Hematopoietic multipotent progenitor cell treated with erythropoietin and hydrocortisone succinate and interleukin-3 and kit ligand, for 15 days (in vitro differentiated cells): Measurements from ENCODE around the gene FCER1A.
"Not testable (repeated sequence)": the region's sequence is repeated elsewhere in the genome, so short reads cannot be mapped to it uniquely, and the experiment has no call there.

Experiments used
- DNase-seq: peaks from one replicate; pipeline ENCODE4 v3.0.0-alpha.2; 2015; ENCODE audit warnings: low spot score

The FCER1A gene

GRCh38 chr1:159302095-159302494 is at the start of gene FCER1A:
Gene FCER1A (plus strand): TSS chr1:159302336. CDS start chr1:159302365, 29 bp downstream.
- no peak for DNase-seq

GRCh38 chr1:159261311-159261710 is 40.8 kb upstream of the FCER1A start:
- no peak for DNase-seq

GRCh38 chr1:159261721-159262494 is 40.2 kb upstream of the FCER1A start:
- no peak for DNase-seq

GRCh38 chr1:159266832-159267231 is 35.3 kb upstream of the FCER1A start:
- DNase-seq, result peak; percentile 50

GRCh38 chr1:159274631-159275030 is 27.5 kb upstream of the FCER1A start:
- no peak for DNase-seq

GRCh38 chr1:159275891-159276290 is 26.2 kb upstream of the FCER1A start:
- DNase-seq, result no peak

GRCh38 chr1:159279773-159280172 is 22.4 kb upstream of the FCER1A start:
- no peak for DNase-seq

- DNase-seq, result no peak
Observed at GRCh38 chr1:159282118-159282517, 20.0 kb upstream of the FCER1A start.

- DNase-seq, result peak; percentile 13
Observed at GRCh38 chr1:159289060-159289459, 13.1 kb upstream of the FCER1A start.

GRCh38 chr1:159291424-159291823 is 10.7 kb upstream of the FCER1A start:
- no peak for DNase-seq

- no peak for DNase-seq
Observed at GRCh38 chr1:159296706-159297375, 5.3 kb upstream of the FCER1A start.

GRCh38 chr1:159300146-159300545 is 2.0 kb upstream of the FCER1A start:
- no peak for DNase-seq

GRCh38 chr1:159307346-159308020 is 5.3 kb downstream of the FCER1A start:
- DNase-seq, result no peak

- no peak for DNase-seq
Observed at GRCh38 chr1:159311679-159312078, 9.5 kb downstream of the FCER1A start.

GRCh38 chr1:159315381-159315780 is 13.2 kb downstream of the FCER1A start:
- no peak for DNase-seq

GRCh38 chr1:159318784-159319551 is 16.8 kb downstream of the FCER1A start:
- DNase-seq, result no peak

GRCh38 chr1:159334797-159335196 is 32.7 kb downstream of the FCER1A start:
- no peak for DNase-seq

- DNase-seq, result no peak
Observed at GRCh38 chr1:159338018-159338417, 35.9 kb downstream of the FCER1A start.

- DNase-seq, result no peak
Observed at GRCh38 chr1:159339536-159339935, 37.4 kb downstream of the FCER1A start.

- no peak for DNase-seq
Observed at GRCh38 chr1:159341736-159342135, 39.6 kb downstream of the FCER1A start.

- DNase-seq, result no peak
Observed at GRCh38 chr1:159342761-159343425, 40.8 kb downstream of the FCER1A start.

- DNase-seq, result not testable (repeated sequence)
Observed at GRCh38 chr1:159349374-159349773, 47.2 kb downstream of the FCER1A start.
